GM18517 (cell line): ENCODE data around the gene GYPC.

Experiments used
- ATAC-seq: cut with Tn5 transposase; IDR thresholded peaks from one replicate; pipeline ENCODE4 v1.9.1; 2021; ENCODE audit warnings: mild to moderate bottlenecking, moderate library complexity; ENCODE audit not compliant: unreplicated experiment

The GYPC gene

DNA sequence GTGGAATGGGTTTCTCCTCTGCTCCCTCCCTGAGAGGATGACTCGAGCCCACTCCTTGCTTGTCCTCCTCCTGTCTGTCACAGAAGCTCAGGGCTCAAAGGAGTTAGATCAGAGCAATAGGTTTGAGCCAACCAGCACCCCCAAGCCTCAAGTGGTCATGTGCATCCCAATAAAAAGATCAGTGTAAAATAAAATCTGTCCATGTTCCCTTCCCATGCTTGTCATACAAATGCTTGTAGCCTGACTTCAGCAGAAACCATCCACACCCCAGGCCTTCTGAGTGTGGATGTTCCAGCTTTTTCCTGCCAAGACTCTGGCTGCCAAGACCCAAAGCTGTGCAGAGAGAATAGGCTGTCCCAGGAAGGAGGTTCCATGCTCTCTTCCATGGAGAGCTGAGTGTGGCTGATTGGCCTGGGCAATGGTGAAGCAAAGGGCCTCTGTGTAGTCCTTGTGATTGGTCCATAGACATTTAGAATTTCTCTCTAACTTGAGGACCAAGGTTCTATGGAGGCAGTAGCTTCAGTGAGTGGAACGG is 67.4 kb downstream of the GYPC start:
- no peak for ATAC-seq

DNA sequence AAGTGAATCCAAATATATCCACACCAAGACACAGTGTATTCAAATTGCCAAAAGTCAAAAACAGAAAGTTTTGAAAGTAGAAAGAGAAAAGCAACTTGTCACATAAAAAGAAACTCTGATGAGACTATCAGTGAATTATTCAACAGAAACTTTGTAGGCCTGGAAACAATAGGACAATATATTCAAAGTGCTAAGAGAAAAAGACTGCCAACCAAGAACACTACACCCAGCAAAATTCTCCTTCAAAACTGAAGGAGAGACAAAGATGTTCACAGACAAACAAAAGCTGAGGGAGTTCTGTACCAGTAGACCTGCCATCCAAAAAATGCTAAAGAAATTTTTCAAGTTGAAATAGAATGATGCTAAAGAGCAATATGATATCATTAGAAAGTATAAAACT is 69.6 kb downstream of the GYPC start:
- ATAC-seq: no peak

- ATAC-seq: no peak
These were observed 73.9 kb downstream of the GYPC start for GRCh38 chr2:126729896-126730295.

DNA sequence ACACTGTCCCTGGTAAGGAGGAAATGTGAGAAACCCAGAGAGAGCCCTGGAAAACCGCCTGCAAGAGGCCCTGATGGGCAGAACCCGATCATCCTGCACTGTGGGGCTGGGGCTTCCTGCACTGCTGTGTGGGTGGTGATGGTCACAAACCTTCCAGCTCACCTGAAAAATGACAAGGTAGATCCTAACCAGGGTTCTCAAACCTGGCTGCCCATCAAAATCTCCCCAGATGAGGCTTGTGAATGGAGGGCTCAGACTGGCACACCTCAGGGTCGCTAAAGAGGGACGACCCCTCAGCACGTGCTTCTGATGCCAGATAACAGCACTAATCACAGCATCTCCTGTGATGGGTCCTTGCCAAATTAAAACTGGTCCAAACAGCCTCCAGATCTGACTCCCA is 74.7 kb downstream of the GYPC start:
- no peak for ATAC-seq

DNA sequence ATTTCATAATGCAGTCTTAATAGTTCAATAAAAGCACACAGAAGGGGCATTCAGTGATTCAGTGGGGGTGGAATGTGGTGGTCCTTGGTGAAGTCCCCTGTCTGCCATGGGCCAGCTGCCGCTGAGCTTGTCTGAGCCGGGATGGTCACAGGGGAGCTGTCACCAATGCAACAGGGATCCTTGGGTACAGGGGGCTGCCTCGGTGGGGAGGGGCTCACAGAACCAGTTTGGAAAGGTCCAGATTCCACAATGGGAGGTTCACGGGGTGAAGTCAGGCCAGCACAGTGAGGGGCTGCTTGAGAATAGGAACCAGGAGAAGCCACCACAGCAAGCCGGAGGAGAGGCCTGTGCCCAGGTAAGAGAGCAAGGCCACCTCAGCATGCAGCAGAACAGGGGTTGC is 75.4 kb downstream of the GYPC start:
- ATAC-seq: no peak

DNA sequence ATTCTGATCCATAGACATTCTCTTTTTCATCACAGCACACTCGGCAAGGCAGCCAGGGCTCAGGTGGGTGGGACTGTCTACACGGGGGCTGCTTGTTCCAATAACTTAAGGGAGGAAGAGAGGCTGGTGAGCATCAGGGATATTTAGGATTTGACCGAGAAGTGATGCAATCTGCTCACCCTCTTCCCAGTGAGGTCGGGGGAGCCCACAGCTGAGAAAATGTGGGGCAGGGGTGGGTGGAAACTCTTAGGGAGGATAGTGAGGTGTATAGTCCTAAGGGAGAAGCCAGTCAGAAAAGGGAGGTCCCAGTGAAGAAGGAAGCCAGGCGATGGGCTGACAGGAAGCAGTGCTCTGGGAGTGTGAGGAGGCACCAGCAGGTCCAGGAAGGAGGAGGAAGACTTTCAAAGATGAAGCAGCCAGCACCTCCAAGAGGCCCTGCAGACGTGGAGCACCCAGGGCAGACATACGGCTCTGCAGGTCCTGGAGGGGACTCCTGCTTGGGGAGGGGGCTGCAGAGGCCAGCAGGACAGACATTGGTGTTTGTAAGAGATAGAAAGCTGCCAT is 76.8 kb downstream of the GYPC start:
- ATAC-seq: no peak

DNA sequence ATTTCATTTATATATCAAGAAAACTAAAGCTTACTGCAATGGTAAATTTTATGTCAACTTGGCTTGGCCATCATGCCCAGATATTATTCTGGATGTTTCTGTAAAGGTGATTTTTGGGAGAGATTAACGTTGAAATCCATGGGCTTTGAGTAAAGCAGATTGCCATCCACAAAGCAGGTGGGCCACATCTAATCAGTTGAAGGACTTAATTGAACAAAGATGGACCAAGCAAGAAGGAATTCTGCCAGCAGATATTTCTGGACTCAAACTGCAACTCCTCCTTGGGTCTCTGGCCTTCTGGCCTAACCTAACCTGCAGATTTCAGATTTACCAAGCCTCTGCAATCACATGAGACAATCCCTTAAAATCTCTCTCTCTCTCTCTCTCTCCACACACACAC is 77.8 kb downstream of the GYPC start:
- no peak for ATAC-seq

DNA sequence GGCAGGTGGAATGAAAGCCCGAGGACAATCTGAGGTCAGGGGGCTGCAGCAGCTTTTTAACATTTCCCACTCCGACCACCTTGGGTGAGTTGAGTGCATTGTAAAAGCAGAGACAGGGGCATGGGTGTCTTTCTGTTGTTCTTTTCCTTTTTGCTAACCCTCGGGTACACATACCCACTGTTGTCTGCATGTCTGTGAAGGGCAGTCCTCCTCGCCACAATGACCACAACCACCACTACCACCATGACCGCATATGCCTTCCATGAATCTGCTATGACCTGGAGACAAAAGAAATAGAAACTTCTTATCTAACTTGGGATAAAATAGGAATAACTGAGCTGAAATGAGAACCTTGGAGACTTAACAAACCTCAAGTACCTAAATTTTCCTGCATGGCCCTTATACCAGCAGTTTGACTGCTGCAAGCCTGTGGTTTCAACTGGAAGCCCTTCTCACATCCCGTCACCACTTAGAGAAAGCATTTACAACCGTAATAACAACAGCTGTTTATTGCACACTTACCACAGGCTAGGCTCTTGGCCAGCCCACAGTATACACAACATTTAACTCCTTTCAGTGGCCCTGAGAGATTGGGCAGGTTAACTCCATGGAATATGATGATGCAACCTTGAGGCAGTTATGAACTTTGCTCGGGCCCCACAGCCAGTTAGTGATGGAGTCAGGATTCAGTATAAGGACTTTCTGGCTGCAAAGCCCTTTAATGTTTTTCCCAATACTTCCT is 80.3 kb downstream of the GYPC start:
- ATAC-seq: no peak

- no peak for ATAC-seq
These were observed 83.2 kb downstream of the GYPC start for GRCh38 chr2:126739141-126739540.

- ATAC-seq: no peak
These were observed 88.7 kb downstream of the GYPC start for GRCh38 chr2:126744640-126745039.
